A549 (cell line): ENCODE data around the gene CDKN2A. TPM values are rescaled to one million over a fixed set of nuclear protein-coding genes. Genes with fewer than 3 reads are reported as not detected.

ENCODE experiments used
- ATAC-seq, 2 experiments: fragments of 200-7000 bp in 1 of 2; fragments of >200 bp in 1 of 2; cut with Nextera tagmentation in 1 of 2; cut with Tn5 transposase in 1 of 2; 3 replicates each; pipeline versions ENCODE4 v1.8.0 to v1.9.1; 2018 to 2020; ENCODE audit warnings: mild to moderate bottlenecking in 1 of 2, moderate library complexity in 1 of 2
- CTCF ChIA-PET: fragments of 300-600 bp; sonication (Branson Sonifier 250); formaldehyde crosslinking; extraction: SDS; loops from one replicate; lab custom pipeline; 2021; ENCODE audit warnings: antibody characterized with exemption, inconsistent platforms; lab: Yijun Ruan, JAX
- POLR2A ChIA-PET: fragments of 350-600 bp; formaldehyde crosslinking; extraction: SDS; loops from one replicate; lab custom pipeline; 2021; ENCODE audit warnings: antibody characterized with exemption, inconsistent platforms; lab: Yijun Ruan, JAX
- DNase-seq, 2 experiments: peaks; one replicate each; pipeline versions ENCODE4 v3.0.0 to v3.0.0-alpha.2; 2011 to 2016; ENCODE audit warnings: low read depth in 1 of 2, low spot score in 1 of 2
- FAIRE-seq: peaks from 2 replicates; lab custom pipeline; 2011; peaks lifted over from hg19 to GRCh38; lab: Jason Lieb, UNC
- H3K27ac ChIP-seq, 2 experiments: fragments of >200 bp; sonication (Bioruptor Twin); formaldehyde crosslinking; 3 replicates each; pipeline ENCODE4 v1.5.1; 2016 to 2017
- H3K4me1 ChIP-seq: fragments of >200 bp; sonication (Bioruptor Twin); formaldehyde crosslinking; 3 replicates; pipeline ENCODE4 v1.6.1; 2016
- H3K4me2 ChIP-seq: fragments of >200 bp; sonication (Bioruptor Twin); formaldehyde crosslinking; 3 replicates; pipeline ENCODE4 v1.6.1; 2016
- H3K4me3 ChIP-seq: fragments of >200 bp; sonication (Bioruptor Twin); formaldehyde crosslinking; 3 replicates; pipeline ENCODE4 v1.5.1; 2016
- H3K9me3 ChIP-seq: fragments of >200 bp; sonication (Bioruptor Twin); formaldehyde crosslinking; 3 replicates; pipeline ENCODE4 v1.6.1; 2016
- BHLHE40 ChIP-seq: IDR thresholded peaks from 2 replicates; pipeline ENCODE4 v1.6.1; 2012; ENCODE audit warnings: low read depth, low read length, inconsistent platforms
- CBX8 ChIP-seq: fragments of 200-600 bp; sonication (generic); IDR thresholded peaks from 2 replicates; pipeline ENCODE4 v1.6.1; 2016
- CEBPB ChIP-seq, 2 experiments: fragments of >200 bp in 1 of 2; sonication (Bioruptor Twin) in 1 of 2; formaldehyde crosslinking in 1 of 2; IDR thresholded peaks; 2 replicates each; pipeline ENCODE4 v1.6.1; 2012 to 2016
- CHD2 ChIP-seq: fragments of 150-350 bp; IDR thresholded peaks from 2 replicates; pipeline ENCODE4 v1.6.1; 2014; ENCODE audit warnings: low read length; ENCODE audit not compliant: partially characterized antibody
- CHD4 ChIP-seq: fragments of 200-600 bp; sonication (generic); IDR thresholded peaks from 2 replicates; pipeline ENCODE4 v1.6.1; 2016; ENCODE audit warnings: antibody characterized with exemption, mild to moderate bottlenecking, borderline replicate concordance
- EHF ChIP-seq: fragments of 250-450 bp; sonication (Bioruptor Pico); IDR thresholded peaks from 2 replicates; pipeline ENCODE4 v1.5.0; 2020; ENCODE audit warnings: mild to moderate bottlenecking
- FOSB ChIP-seq: fragments of 250-450 bp; sonication (Bioruptor Pico); IDR thresholded peaks from 2 replicates; pipeline ENCODE4 v1.5.0; 2020; ENCODE audit warnings: mild to moderate bottlenecking, moderate library complexity
- FOSL2 ChIP-seq, 2 experiments: fragments of 450-650 bp in 1 of 2; fragments of >200 bp in 1 of 2; sonication (Bioruptor Twin) in 1 of 2; formaldehyde crosslinking; IDR thresholded peaks; 2 replicates each; pipeline versions ENCODE4 v1.5.0 to v1.6.1; 2016 to 2020; ENCODE audit warnings: mild to moderate bottlenecking in 1 of 2, moderate library complexity in 1 of 2
- GATA3 ChIP-seq: IDR thresholded peaks from 2 replicates; pipeline ENCODE4 v1.6.1; 2012; ENCODE audit warnings: borderline replicate concordance
- HOXA7 ChIP-seq: fragments of 250-450 bp; sonication (Bioruptor Pico); IDR thresholded peaks from 2 replicates; pipeline ENCODE4 v1.5.0; 2020; ENCODE audit warnings: mild to moderate bottlenecking, moderate library complexity
- HOXB13 ChIP-seq: fragments of 250-450 bp; sonication (Bioruptor Pico); IDR thresholded peaks from 2 replicates; pipeline ENCODE4 v1.5.0; 2020; ENCODE audit warnings: low read depth, mild to moderate bottlenecking, moderate library complexity
- JUN ChIP-seq, 2 experiments: fragments of >200 bp; sonication (Bioruptor Twin); formaldehyde crosslinking; IDR thresholded peaks; 2 replicates in 1 of 2; 3 replicates in 1 of 2; pipeline ENCODE4 v1.6.1; 2016 to 2017
- KDM1A ChIP-seq: fragments of 200-600 bp; sonication (generic); IDR thresholded peaks from 2 replicates; pipeline ENCODE4 v1.6.1; 2016; ENCODE audit warnings: low read depth, mild to moderate bottlenecking
- KDM5A ChIP-seq: fragments of 200-600 bp; sonication (generic); IDR thresholded peaks from 2 replicates; pipeline ENCODE4 v1.6.1; 2016; ENCODE audit warnings: antibody characterized with exemption, mild to moderate bottlenecking
- MAFK ChIP-seq: fragments of 450-650 bp; IDR thresholded peaks from 2 replicates; pipeline ENCODE4 v1.6.1; 2014; ENCODE audit not compliant: partially characterized antibody
- MYC ChIP-seq: IDR thresholded peaks from 2 replicates; pipeline ENCODE4 v1.6.1; 2012; ENCODE audit warnings: mild to moderate bottlenecking, inconsistent platforms, low read length, improper control_type of control experiment, borderline replicate concordance
- PHF8 ChIP-seq: fragments of 200-600 bp; sonication (generic); IDR thresholded peaks from 2 replicates; pipeline ENCODE4 v1.6.1; 2016; ENCODE audit warnings: low read depth, mild to moderate bottlenecking, antibody characterized with exemption, moderate library complexity, borderline replicate concordance
- RARB ChIP-seq: fragments of 250-450 bp; sonication (Bioruptor Pico); IDR thresholded peaks from 2 replicates; pipeline ENCODE4 v1.8.0; 2021; ENCODE audit warnings: mild to moderate bottlenecking, moderate library complexity
- RCOR1 ChIP-seq: fragments of 150-350 bp; IDR thresholded peaks from 2 replicates; pipeline ENCODE4 v1.6.1; 2014; ENCODE audit warnings: antibody characterized with exemption, low read length, low read depth
- TP53 ChIP-seq: fragments of 250-450 bp; sonication (Bioruptor Pico); IDR thresholded peaks from 2 replicates; pipeline ENCODE4 v1.5.0; 2021; ENCODE audit warnings: mild to moderate bottlenecking, moderate library complexity
- ZFP36 ChIP-seq: fragments of 450-650 bp; IDR thresholded peaks from 2 replicates; pipeline ENCODE4 v1.6.1; 2014; ENCODE audit warnings: borderline replicate concordance; ENCODE audit not compliant: partially characterized antibody
- ZSCAN20 ChIP-seq: fragments of 250-450 bp; sonication (Bioruptor Pico); IDR thresholded peaks from 2 replicates; pipeline ENCODE4 v1.8.0; 2022; ENCODE audit warnings: mild to moderate bottlenecking, moderate library complexity
- WGBS: methylation state at CpG from one replicate; pipeline ENCODE4 v1.1.6; 2017; ENCODE audit errors: missing lambda C conversion rate; 5-methylcytosine and 5-hydroxymethylcytosine counted together
- polyA plus RNA-seq, 4 experiments: library from polyadenylated mRNA; depleted of rRNA in 3 of 4; stranded (reverse); fragments of >200 nt; fragmentation: RNase III in 1 of 4; extraction: RNeasy Plus Mini Kit Qiagen cat#74134 plus additional on column Dnase treatment in 1 of 4; gene quantifications; 2 replicates in 3 of 4; 3 replicates in 1 of 4; pipeline ENCODE4 v1.2.3, GENCODE V29; 2011 to 2017
- TF ChIP-seq, protein P1 (sequence below): fragments of 450-650 bp; IDR thresholded peaks from 2 replicates; pipeline ENCODE4 v1.6.1; 2014; ENCODE audit warnings: antibody characterized with exemption

Gene CDKN2A
- polyA plus RNA-seq, 2 of the 4 experiments (the other 2 are of a cell fraction), result not detected

DNA sequence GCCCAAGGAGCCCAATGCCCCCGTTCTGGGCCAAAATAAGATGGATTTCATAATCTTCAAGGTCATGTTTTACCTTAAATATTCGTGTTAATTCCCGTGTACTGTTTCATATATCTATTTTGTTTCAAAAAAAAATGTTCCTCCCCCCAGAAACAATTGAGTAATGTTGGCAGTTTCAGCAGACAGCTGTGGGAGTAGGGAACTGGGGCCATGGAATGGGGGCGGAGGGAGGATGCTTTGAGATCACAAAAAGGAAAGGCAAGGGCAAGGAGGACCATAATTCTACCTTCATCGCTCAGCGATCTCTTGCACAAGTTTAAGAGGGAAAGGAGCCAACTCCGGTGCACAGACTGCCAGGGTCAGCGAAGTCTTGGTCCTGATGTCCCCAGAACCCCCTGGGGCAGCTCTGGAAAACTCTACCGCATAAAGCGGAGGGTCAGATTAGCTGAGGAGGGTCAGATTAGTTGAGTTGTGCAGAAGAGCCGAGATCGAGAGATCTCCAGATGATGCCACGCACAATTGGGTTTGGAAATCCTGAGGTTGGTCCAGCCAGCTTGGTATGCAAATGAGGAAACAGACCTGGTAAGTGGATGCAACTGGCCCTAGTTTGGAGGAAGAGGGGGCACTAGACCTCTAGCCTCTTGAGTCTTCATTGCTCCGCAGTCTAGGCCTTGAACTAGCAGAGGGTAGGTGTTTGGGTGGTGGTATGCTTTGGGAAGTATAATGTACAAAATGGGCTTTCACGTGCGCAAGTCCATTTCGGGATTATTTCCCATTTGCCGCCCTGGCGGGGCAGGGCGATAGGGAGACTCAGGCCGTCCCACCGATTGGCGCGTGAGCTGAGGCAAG lies 24.0 kb downstream of the CDKN2A start:
- Histone ChIP-seq H3K4me1 (no peaks in the 10 kb centered on the region), H3K27ac (no peak overlapping the region), H3K4me3 (no peak overlapping the region), H3K4me2 (no peak overlapping the region), H3K9me3 (no peaks in the 10 kb centered on the region)
- no CpG with 5 or more reads among the region's 24 CpGs for WGBS
- CTCF ChIA-PET, result no interaction called here
- ATAC-seq (no peak), DNase-seq (no peak), FAIRE-seq (no peak)
- POLR2A ChIA-PET, result no interaction called here
- TF ChIP-seq FOSB (CRISPR knock-in tag) (no peak), EHF (CRISPR knock-in tag) (no peak), ZSCAN20 (CRISPR knock-in tag) (no peak), KDM5A (no peak), HOXB13 (CRISPR knock-in tag) (no peak), MAFK (no peak), CHD4 (no peak), BHLHE40 (no peak), RCOR1 (no peak), FOSL2 (IDR thresholded peaks at IDR 0.05) (no peak), FOSL2 (CRISPR knock-in tag; IDR thresholded peaks at IDR 0.05) (no peak), HOXA7 (CRISPR knock-in tag) (no peak), KDM1A (no peak), TP53 (CRISPR knock-in tag) (no peak), RARB (CRISPR knock-in tag) (no peak), CBX8 (no peak), CHD2 (no peak), ZFP36 (no peak)
- TF ChIP-seq, protein P1, sequence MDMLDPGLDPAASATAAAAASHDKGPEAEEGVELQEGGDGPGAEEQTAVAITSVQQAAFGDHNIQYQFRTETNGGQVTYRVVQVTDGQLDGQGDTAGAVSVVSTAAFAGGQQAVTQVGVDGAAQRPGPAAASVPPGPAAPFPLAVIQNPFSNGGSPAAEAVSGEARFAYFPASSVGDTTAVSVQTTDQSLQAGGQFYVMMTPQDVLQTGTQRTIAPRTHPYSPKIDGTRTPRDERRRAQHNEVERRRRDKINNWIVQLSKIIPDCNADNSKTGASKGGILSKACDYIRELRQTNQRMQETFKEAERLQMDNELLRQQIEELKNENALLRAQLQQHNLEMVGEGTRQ, result no peak

DNA sequence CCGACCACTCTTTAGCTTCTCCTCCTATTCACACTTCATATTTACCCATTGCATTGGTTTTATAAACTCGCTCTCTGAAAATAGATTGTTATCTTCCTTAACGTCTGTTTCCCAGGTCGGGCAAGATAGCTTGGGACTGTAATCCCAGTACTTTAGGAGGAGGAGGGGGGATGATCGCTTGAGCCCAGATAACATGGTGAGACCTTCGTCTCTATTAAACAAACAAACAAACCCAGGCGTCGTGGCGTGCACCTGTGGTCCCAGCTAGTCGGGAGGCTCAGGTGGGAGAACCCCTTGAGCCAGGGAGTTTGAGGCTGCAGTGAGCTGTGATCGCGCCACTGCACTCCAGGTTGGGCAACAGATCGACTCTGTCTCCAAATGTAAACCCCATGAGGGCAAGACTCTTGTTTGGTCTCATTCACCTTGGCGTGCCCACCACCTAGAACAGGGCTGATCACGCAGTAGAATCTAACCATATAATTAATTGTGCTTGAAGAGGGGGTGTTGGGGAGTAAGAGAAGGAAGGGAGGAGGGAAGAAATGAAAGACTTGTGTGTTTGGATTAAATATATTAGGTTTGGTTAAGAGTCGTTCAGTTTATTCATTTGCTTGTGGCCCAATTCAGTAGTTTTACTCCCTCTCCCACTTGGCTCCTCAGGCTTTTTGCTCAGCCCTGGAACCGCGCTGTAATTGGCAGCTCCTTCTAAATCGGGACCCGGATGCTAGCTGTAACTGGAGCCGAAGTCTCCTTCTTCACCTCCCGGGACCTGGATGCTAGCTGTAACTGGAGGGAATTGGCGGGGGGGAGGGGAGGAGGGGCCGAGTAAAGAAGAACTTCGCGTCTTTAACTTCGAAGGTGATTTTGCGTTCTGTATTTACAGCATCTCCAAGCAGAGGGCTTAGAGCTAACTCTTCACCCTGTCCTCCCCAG lies 24.9 kb downstream of the CDKN2A start:
- no peak for DNase-seq
- no peak overlapping the region for H3K4me3 ChIP-seq
- TF ChIP-seq CEBPB (IDR thresholded peaks at IDR 0.05), result no peak
- no peak for TF ChIP-seq JUN (IDR thresholded peaks at IDR 0.05)
- no peak for TF ChIP-seq TP53 (CRISPR knock-in tag)
- TF ChIP-seq MYC, result no peak
- no peak for TF ChIP-seq CBX8
- TF ChIP-seq PHF8, result no peak
- TF ChIP-seq ZSCAN20 (CRISPR knock-in tag), result no peak
- no peak for TF ChIP-seq ZFP36
- no peak for TF ChIP-seq GATA3
- TF ChIP-seq FOSL2 (IDR thresholded peaks at IDR 0.05), result no peak
- no peak for TF ChIP-seq FOSL2 (CRISPR knock-in tag; IDR thresholded peaks at IDR 0.05)
- H3K9me3 ChIP-seq, result no peaks in the 10 kb centered on the region
- no peak overlapping the region for H3K27ac ChIP-seq
- no peak for FAIRE-seq
- CTCF ChIA-PET, result no interaction called here
- H3K4me2 ChIP-seq, result no peak overlapping the region
- POLR2A ChIA-PET, result no interaction called here
- no peaks in the 10 kb centered on the region for H3K4me1 ChIP-seq
- ATAC-seq, result no peak
- no CpG with 5 or more reads among the region's 28 CpGs for WGBS
